PC-9 (cell line): ENCODE measurements around the gene USP46. TPM values are rescaled to one million over a fixed set of nuclear protein-coding genes. Genes with fewer than 3 reads are reported as not detected.

Experiments used
- BruUV-seq: library from RNA; stranded (reverse); fragments of 400-500 nt; replicated peaks from 2 replicates; lab custom pipeline; 2021; lab: Mats Ljungman, UMichigan
- CTCF ChIA-PET: fragments of 300-600 bp; sonication (Branson Sonifier 250); formaldehyde crosslinking; loops from one replicate; lab custom pipeline; 2022; ENCODE audit warnings: antibody characterized with exemption; lab: Charles Lee
- POLR2A ChIA-PET: fragments of 300-600 bp; sonication (Branson Sonifier 250); formaldehyde crosslinking; loops from one replicate; lab custom pipeline; 2022; ENCODE audit warnings: antibody characterized with exemption; ENCODE audit not compliant: unreplicated experiment; lab: Charles Lee
- DNase-seq, 2 experiments: peaks; one replicate each; pipeline versions ENCODE4 v3.0.0 to v3.0.0-alpha.2; 2015 to 2022; ENCODE audit warnings: mixed read lengths in 1 of 2
- H2AFZ ChIP-seq: fragments of 200-600 bp; sonication (generic); 2 replicates; pipeline ENCODE4 v1.8.1; 2017; ENCODE audit warnings: antibody characterized with exemption
- H3F3A ChIP-seq: fragments of 200-600 bp; sonication (generic); 2 replicates; pipeline ENCODE4 v1.8.1; 2017; ENCODE audit warnings: antibody characterized with exemption, mild to moderate bottlenecking, low read depth; ENCODE audit not compliant: insufficient read depth
- H3K27ac ChIP-seq: fragments of 200-600 bp; sonication (generic); 2 replicates; pipeline ENCODE4 v1.6.1; 2016; ENCODE audit warnings: mixed run types
- H3K27me3 ChIP-seq: fragments of 200-600 bp; sonication (generic); 2 replicates; pipeline ENCODE4 v1.6.1; 2016; ENCODE audit warnings: low read depth, mixed run types; ENCODE audit not compliant: insufficient read depth
- H3K36me3 ChIP-seq: fragments of 200-600 bp; sonication (generic); 2 replicates; pipeline ENCODE4 v1.6.1; 2016; ENCODE audit warnings: low read depth, mixed run types
- H3K4me1 ChIP-seq: fragments of 200-600 bp; sonication (generic); replicated peaks from 2 replicates; pipeline ENCODE4 v1.6.1; 2016; ENCODE audit warnings: mixed run types; ENCODE audit not compliant: insufficient read depth
- H3K4me2 ChIP-seq: fragments of 200-600 bp; sonication (generic); 2 replicates; pipeline ENCODE4 v1.6.1; 2017; ENCODE audit warnings: mixed run types
- H3K4me3 ChIP-seq: fragments of 200-600 bp; sonication (generic); 2 replicates; pipeline ENCODE4 v1.6.1; 2016; ENCODE audit warnings: mixed run types
- H3K79me2 ChIP-seq: fragments of 200-600 bp; sonication (generic); 2 replicates; pipeline ENCODE4 v1.6.1; 2017; ENCODE audit warnings: low read depth, mixed run types
- H3K9me2 ChIP-seq: fragments of 200-600 bp; sonication (generic); 2 replicates; pipeline ENCODE4 v1.8.1; 2017; ENCODE audit warnings: mild to moderate bottlenecking; ENCODE audit not compliant: insufficient read depth
- H3K9me3 ChIP-seq: fragments of 200-600 bp; sonication (generic); 2 replicates; pipeline ENCODE4 v1.8.1; 2016; ENCODE audit warnings: low read depth; ENCODE audit not compliant: insufficient read depth
- H4K20me1 ChIP-seq: fragments of 200-600 bp; sonication (generic); 2 replicates; pipeline ENCODE4 v1.8.1; 2017; ENCODE audit not compliant: insufficient read depth
- CTCF ChIP-seq: fragments of 200-600 bp; sonication (generic); conservative IDR thresholded peaks from 2 replicates; pipeline ENCODE4 v1.6.1; 2017; ENCODE audit warnings: mixed run types, antibody characterized with exemption, mild to moderate bottlenecking, moderate library complexity
- EZH2 ChIP-seq: fragments of 200-600 bp; sonication (generic); IDR thresholded peaks from 2 replicates; pipeline ENCODE4 v1.8.0; 2017; ENCODE audit warnings: antibody characterized with exemption, low read depth
- intact Hi-C: fragments of 100-400 bp; cut with micrococcal nuclease; formaldehyde crosslinking; loops from one replicate; pipeline ENCODE4 v1.10.0; 2022; ENCODE audit not compliant: unreplicated experiment
- total RNA-seq: library from RNA; stranded (reverse); gene quantifications from 2 replicates; pipeline ENCODE4 v1.2.3, GENCODE V29; 2021

USP46 gene
- total RNA-seq, 1 experiment from 2014 or later: 17.1 TPM

- no peaks in the 10 kb centered on the region for H3F3A ChIP-seq
- H3K36me3 ChIP-seq: no peaks in the 10 kb centered on the region
- H2AFZ ChIP-seq: no peak overlapping the region
- DNase-seq: no peak
- H3K4me1 ChIP-seq: no peaks in the 10 kb centered on the region
- H3K79me2 ChIP-seq: no peaks in the 10 kb centered on the region
- intact Hi-C loops: no loop called here
- ChIA-PET POLR2A (no interaction called here), CTCF (interaction anchor here (0.6 kb wide), 1 partner anchor 109 kb away, joined by 3 read pairs; the partner anchor contains the start of gene USP46)
- H3K27me3 ChIP-seq: no peaks in the 10 kb centered on the region
- no peak overlapping the region for H3K4me3 ChIP-seq
- no peak for TF ChIP-seq CTCF
- TF ChIP-seq EZH2: no peak
- no peak overlapping the region for H3K27ac ChIP-seq
- no peaks in the 10 kb centered on the region for H4K20me1 ChIP-seq
- BruUV-seq: no TSS peak
- H3K9me3 ChIP-seq: no peaks in the 10 kb centered on the region
- H3K4me2 ChIP-seq: no peak overlapping the region
- H3K9me2 ChIP-seq: no peaks in the 10 kb centered on the region
Observed at GRCh38 chr4:52550186-52550585, 108.9 kb downstream of the USP46 start.

- H3F3A ChIP-seq: no peaks in the 10 kb centered on the region
- H3K9me3 ChIP-seq: no peaks in the 10 kb centered on the region
- H2AFZ ChIP-seq: no peak overlapping the region
- no peak overlapping the region for H3K4me3 ChIP-seq
- no peak overlapping the region for H3K4me2 ChIP-seq
- no peaks in the 10 kb centered on the region for H3K36me3 ChIP-seq
- no peak for DNase-seq
- no peaks in the 10 kb centered on the region for H3K4me1 ChIP-seq
- intact Hi-C loops: loop anchor here (5.0 kb wide), 2 partner anchors 163 to 433 kb away; no protein-coding TSS in a partner anchor
- TF ChIP-seq EZH2 (no peak), CTCF (no peak)
- H3K79me2 ChIP-seq: no peaks in the 10 kb centered on the region
- ChIA-PET CTCF (no interaction called here), POLR2A (no interaction called here)
- no peaks in the 10 kb centered on the region for H3K9me2 ChIP-seq
- BruUV-seq: no TSS peak
- no peak overlapping the region for H3K27ac ChIP-seq
- no peaks in the 10 kb centered on the region for H3K27me3 ChIP-seq
- H4K20me1 ChIP-seq: no peaks in the 10 kb centered on the region
Observed at GRCh38 chr4:52548818-52549570, 110.1 kb downstream of the USP46 start.

GRCh38 chr4:52546449-52546848 is 112.7 kb downstream of the USP46 start:
- POLR2A ChIA-PET: no interaction called here
- Histone ChIP-seq H2AFZ (no peak overlapping the region), H4K20me1 (no peaks in the 10 kb centered on the region), H3K79me2 (no peaks in the 10 kb centered on the region), H3K36me3 (no peaks in the 10 kb centered on the region), H3K4me3 (no peak overlapping the region), H3K4me1 (no peaks in the 10 kb centered on the region), H3K4me2 (no peak overlapping the region), H3K27ac (no peak overlapping the region), H3F3A (no peaks in the 10 kb centered on the region), H3K9me3 (no peaks in the 10 kb centered on the region), H3K9me2 (no peaks in the 10 kb centered on the region), H3K27me3 (no peaks in the 10 kb centered on the region)
- CTCF ChIA-PET: interaction anchor here (0.6 to 1.0 kb wide), 2 partner anchors 41 to 828 kb away, joined by 3 to 5 read pairs; no protein-coding TSS in a partner anchor
- no TSS peak for BruUV-seq
- intact Hi-C loops: loop anchor here (5.0 kb wide), 2 partner anchors 166 to 436 kb away; no protein-coding TSS in a partner anchor
- no peak for TF ChIP-seq EZH2
- no peak for TF ChIP-seq CTCF
- no peak for DNase-seq
